HG02852 (cell line): ENCODE data around the gene PNPO.

Source experiments
- ATAC-seq: cut with Tn5 transposase; IDR thresholded peaks from one replicate; pipeline ENCODE4 v1.9.1; 2021; ENCODE audit warnings: mild to moderate bottlenecking, moderate library complexity; ENCODE audit not compliant: unreplicated experiment

PNPO gene

DNA sequence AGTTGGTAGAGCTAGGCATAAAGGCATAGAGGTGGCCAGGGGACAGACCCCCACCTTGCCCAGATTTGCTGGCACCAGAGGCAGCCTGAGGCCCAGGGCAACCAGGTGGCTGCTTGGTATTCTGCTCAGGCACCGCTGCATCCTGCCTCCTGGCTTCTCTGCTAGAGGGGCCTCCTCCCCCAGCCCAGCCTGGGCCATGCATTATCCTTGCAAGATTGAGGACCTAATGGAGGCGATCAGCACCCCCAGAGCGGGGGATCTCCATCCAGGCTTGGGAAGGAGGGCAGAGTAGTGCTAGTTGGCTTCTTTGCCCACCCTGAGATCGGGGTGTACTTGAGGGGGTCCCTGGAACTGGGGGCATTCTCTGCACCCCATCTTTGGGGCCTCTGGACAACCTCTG lies 53.4 kb downstream of the PNPO start:
- no peak for ATAC-seq

DNA sequence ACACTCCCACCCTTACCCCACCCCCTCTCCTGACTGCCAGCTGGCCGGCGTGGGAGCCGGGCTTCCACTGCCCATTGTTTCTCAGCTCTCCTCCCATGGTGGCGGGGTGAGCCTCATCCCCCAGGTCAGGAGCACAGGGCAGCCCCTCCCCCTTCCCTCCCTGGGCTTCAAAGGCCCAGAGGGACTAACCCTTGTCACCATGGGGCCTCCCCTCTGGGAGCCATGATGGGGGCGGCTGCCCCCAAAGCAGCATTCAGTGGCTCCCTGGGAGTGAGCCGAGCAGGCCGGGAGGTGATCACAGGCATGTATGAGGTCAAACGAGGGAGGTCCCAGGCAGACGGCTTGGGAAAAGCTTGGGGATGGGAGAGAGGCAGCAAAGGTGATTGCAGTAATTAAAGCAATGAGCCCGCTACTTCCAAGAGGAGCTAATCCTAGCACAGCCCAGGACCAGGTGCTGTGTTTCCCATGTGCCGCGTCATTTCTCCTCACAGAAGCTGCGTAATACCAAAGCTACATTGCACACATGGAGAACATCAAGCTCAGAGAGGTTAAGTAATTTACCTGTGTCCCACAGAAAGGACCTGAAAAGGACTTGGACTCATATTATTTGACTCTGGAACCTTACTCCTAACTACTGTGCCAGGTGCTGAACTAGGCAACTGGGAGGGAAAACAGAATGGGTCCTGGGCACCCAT lies 54.0 kb downstream of the PNPO start:
- no peak for ATAC-seq

DNA sequence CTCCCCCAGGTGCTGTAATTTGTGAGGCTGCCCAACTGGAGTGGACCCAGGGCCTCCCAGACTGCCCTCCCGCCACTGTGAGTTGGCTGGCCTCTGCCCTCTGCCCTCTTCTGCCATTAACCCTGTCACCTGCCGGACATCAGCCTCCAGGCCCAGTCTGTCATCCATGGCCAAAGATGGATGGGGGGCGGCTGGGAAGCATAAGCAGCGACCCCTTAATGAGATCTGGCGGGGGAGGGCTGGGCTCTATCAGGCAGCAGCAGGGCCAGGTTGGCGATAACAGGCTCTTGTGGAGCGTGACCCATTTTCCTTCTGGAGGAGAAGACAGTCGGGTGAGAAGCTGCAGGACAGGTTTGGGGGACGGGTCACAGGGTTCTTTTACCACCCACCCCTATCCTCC lies 54.8 kb downstream of the PNPO start:
- no peak for ATAC-seq

DNA sequence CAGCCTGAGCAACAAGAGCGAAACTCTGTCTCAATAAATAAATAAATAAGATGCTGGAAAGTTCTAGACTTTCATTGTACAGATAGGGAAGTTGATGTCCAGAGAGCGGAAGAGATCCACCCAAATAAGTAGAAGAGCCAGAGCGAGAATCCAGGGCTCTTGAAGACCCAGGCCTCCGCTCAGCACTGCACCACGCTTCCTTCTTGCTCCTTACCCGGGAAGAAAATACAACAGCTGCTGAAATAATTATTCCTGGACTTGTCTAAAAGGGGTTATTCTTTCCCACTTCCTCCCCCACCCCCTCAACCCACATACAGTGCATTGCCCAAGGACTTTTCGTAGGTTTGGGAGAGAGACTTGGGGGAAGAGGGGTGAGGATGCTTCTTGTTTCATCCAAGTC lies 56.2 kb downstream of the PNPO start:
- no peak for ATAC-seq

DNA sequence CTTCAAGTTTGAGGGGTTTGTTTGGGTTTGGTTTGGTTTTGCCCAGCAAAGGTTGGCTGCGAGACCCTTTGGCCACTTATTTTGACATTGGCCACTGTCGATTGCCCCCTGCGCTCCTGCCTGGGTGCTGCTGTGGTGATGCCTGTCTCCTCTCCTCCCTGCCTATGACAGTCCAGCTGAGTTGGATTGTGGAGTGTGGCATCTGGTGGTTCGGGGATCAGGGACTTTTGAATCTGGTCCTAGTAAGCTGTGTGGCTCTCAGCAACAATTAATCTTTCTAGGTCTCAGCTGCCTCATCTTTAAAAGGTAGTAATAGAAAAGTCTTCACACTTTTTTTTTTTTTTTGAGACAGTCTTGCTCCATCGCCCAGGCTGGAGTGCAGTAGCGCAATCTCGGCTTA lies 56.7 kb downstream of the PNPO start:
- no peak for ATAC-seq
